ENCODE data around the gene RTN1.

RTN1 gene, protein sequence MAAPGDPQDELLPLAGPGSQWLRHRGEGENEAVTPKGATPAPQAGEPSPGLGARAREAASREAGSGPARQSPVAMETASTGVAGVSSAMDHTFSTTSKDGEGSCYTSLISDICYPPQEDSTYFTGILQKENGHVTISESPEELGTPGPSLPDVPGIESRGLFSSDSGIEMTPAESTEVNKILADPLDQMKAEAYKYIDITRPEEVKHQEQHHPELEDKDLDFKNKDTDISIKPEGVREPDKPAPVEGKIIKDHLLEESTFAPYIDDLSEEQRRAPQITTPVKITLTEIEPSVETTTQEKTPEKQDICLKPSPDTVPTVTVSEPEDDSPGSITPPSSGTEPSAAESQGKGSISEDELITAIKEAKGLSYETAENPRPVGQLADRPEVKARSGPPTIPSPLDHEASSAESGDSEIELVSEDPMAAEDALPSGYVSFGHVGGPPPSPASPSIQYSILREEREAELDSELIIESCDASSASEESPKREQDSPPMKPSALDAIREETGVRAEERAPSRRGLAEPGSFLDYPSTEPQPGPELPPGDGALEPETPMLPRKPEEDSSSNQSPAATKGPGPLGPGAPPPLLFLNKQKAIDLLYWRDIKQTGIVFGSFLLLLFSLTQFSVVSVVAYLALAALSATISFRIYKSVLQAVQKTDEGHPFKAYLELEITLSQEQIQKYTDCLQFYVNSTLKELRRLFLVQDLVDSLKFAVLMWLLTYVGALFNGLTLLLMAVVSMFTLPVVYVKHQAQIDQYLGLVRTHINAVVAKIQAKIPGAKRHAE

DNA sequence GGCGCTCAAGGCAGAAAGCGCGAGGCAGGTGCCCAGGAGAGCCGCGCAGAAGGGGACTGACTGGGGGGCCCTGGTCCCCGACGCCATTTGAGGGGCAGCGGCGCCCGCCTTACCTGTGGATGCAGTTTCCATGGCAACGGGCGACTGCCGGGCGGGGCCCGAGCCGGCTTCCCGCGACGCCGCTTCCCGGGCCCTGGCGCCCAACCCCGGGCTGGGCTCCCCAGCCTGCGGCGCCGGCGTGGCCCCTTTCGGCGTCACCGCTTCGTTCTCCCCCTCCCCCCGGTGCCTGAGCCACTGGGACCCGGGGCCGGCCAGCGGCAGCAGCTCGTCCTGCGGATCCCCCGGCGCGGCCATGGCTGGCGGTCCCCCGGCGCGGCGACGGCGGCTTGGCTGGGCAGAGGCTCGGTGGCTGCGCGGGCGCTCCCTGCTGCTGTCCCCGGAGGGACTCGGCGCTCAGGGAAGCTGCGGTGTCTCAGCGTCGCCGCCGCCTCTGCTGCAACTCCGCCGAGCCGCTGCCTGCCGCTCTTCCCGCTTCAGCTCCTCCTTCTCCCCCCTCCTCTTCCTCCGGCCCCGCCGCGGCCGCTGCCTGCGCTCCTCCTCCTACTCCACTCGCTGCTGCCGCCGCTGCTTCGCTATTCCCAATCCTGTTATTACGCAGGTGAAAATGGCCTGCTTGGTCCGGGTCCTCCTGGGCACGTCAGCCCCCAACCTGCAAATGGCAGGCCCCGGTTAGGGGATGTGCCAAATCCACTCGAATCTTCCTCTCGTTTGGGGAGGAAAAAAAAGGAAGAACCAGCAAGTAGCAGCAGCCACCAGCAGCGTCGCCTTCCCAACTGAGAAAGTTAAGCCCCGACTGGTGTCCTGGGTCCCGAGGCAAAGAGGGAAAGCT lies at the start of gene RTN1:
RTN1 (minus strand) TSS at position 500 of the 889 bp plus-strand sequence; CDS start at position 354, 146 bp downstream.
- peak; percentile 62 for DNase-seq

DNA sequence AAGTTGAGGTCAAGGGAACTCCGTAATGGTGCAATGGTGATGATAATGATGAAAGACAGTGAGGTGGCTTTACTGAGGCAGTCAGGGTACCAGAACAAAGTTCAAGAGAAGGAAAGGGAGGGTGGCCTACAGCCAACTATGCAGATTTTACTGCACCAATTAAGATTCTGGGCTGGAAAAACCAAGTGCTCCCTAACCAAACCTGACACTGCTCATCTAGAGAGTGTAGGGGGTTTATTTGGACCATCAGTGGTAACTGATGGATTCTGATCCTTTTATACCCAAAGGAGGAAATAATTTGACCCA lies 49.8 kb upstream of the RTN1 start:
- no peak for DNase-seq

GRCh38 chr14:59919570-59920377 lies 49.2 kb upstream of the RTN1 start, which contains the start of gene LRRC9:
TSS of gene LRRC9 (plus strand) at chr14:59920144.
- peak; percentile 71 for DNase-seq

DNA sequence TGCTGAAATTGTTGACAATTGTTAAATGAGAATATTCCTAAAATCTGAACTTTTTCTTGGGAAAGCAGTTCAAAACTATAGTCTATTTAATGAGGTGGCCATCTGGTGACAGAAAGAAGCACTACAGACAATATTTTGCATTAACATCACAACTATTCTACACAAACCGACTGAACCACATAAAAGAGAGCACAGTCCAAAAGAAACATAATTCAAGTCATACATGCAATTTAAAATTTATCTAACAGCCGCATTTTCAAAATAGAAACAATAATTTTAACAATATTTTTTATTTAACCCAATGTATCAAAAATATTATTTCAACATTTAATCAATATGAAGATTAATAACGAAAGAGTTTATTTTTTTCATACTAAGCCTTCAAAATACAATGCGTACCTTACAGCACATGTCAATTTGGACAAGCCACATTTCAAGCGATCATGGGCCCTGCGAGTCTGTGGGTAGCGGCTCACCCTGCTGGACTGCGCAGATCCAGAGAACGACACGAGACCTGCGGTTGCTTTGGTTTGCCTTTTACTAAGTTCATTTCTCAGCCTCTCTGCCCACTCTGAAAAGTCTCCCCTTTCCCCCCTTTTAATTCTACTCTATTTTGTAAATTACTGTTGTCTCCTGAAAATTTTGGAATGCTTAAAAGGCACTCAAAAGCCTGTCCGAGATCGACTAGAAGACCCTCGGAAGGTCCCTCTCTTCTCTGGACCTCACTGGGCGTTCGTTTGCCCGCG lies 48.4 kb upstream of the RTN1 start:
- DNase-seq: peak; percentile 6

- DNase-seq: no peak
Observed at GRCh38 chr14:59913187-59913586, 42.6 kb upstream of the RTN1 start.

DNA sequence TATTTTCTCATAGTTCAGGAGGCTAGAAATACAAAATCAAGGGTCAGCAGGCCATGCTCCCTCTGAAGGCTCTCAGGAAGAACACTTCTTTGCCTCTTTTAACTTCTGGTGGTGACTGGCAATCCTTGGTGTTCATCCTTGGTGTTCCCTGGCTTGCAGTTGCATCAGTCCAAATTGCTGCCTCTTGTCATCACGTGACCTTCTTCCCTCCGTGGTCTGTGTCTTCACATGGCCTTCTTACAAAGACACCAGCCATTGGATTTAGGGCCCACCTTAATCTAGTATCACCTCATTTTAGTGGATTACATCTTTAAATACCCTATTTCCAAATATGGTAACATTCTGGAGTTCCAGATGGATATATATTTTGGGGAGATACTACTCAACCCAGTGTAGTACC lies 41.9 kb upstream of the RTN1 start:
- no peak for DNase-seq

DNA sequence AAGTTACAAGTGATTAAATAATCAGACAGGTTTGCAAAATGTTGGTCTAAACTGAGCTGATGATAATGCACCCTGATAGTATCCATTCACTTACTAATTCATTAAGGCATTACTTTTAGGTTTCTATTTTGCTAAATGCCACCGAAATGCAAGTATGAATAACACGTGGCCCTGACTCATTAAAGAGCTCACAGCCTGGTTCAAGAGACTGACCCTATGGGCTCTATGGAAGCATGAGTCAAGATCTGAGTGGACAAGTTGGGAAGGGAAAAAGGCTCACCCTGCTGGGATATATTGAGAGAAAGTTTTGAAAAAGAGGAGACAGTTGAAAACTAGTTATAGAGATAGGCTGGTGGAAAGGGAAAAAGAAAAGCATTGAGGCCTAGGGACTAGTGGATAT lies 34.6 kb upstream of the RTN1 start:
- no peak for DNase-seq

- no peak for DNase-seq
Observed at GRCh38 chr14:59904184-59904583, 33.6 kb upstream of the RTN1 start.

DNA sequence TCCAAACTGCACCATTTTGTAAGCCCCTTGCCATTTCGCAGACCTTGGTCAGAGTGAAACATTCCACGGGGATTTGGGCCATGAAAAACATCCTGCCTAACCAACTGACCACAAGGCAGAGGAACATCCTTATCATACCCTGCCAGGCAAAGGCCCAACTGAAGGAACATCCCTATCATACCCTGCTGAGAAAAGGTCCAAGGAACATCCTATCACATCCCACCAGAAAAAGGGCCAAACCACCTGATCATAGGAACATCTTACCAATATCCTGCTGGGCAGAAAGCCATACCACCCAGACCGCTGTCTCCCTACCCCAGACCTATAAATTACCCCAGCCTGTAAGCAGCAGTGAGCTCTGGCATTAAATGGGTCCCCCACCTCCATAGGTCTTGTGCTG lies 30.0 kb upstream of the RTN1 start:
- no peak for DNase-seq

- peak; percentile 0 for DNase-seq
Observed at GRCh38 chr14:59897757-59898383, 27.3 kb upstream of the RTN1 start.

- no peak for DNase-seq
Observed at GRCh38 chr14:59895721-59896120, 25.1 kb upstream of the RTN1 start.

DNA sequence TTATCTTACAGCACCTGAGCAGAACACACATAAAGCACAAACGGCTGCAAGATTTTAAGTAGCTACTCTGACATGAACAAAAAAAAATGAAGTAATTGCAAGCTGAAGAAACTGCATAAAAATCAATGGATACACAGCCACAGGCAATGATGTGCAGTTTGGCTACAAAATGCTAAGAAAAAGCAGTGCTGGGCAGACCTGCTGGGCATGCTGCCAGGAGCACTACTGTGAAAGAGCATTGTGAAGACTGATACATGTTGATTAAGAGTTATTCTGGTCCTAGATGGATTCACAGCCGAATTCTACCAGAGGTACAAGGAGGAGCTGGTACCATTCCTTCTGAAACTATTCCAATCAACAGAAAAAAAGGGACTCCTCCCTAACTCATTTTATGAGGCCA lies 20.1 kb upstream of the RTN1 start:
- DNase-seq: no peak

- no peak for DNase-seq
Observed at GRCh38 chr14:59882957-59883356, 12.4 kb upstream of the RTN1 start.

DNA sequence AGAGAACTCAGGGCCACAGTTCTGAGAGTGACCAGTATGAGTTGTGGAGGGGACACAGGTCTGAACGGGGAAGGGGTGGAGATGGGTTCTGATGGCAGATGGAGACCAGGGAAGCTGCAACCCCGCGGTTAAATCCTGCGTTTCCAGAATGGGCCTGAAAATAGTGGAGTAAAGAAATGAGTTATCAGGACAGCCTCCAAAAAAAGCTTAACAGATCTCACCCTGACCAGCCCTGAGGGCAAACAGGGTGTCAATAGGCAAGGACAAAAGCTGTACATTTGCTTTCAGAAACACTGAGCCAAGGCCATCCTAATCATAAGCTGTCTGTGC lies 555 bp upstream of the RTN1 start:
- DNase-seq: no peak

GRCh38 chr14:59869381-59870255 lies 958 bp downstream of the RTN1 start:
- DNase-seq: no peak

- no peak for DNase-seq
Observed at GRCh38 chr14:59868021-59868420, 2.6 kb downstream of the RTN1 start.

DNA sequence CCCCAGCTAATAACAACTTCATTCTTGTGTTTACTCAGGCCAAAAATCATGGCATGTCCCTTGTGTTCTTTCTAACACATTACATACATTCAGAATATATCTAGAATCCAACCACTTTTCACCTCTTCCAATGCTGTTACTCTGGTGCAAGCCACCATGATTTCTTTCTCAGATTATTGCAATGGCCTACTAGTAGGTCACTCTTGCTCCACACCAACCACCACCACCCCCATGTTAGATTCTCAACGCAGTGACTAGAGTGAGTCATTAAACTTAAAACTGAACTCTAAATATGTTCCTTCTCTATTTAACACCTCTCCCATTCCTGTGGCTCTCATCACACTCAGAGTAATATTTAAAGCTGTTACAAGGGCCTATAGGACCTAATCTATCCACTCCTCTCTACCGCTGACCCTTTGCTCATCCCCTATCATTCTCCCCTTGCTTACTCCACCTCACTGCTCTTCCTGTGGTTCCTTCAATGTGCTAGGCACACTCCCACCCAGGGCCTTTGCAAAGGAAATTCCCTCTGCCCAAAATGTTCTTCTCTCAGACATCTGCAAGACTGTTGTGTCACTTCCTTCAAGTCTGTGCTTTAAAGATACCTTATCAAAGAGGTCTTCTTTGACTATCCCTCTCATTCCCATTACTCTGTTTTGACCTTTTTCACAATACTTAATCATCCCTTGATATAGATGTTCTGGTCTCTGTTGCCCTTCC lies 6.6 kb downstream of the RTN1 start:
- no peak for DNase-seq

GRCh38 chr14:59857328-59857727 lies 13.2 kb downstream of the RTN1 start:
- no peak for DNase-seq

DNA sequence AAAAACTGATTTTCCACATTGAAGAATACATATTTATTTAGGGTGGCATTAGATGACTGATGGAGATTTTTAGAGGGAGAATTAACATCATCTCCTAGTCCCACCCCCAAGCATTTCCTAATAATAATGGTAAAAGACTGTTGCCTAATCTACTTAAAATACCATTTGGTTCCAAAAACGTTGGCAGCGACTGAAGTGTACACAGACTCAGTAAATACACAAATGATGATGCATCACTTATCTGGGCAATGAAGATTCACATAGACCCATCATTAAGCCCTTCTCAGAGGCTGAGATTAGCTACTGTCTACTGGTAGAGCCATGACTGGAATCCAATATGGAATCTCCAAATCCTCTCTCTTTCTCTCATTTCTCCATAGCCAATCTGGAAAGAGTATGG lies 18.2 kb downstream of the RTN1 start:
- DNase-seq: no peak

DNA sequence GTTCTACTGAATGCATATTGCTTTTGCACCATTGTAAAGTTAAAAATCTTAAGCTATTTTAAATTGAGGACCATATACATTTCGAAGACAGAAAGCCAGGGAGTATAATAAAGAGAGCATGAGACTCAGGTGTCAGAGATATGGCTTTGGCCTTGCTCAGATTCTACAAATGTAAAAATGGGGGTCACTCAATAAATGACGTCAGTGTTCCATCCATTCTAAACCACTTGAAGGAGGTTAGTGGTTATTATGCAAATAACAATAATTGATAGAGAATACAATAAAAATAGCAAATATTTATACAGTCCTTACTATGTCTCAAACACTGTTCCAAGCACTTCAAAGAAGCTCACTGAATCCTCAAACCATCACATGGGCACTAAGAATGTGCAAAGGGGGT lies 20.1 kb downstream of the RTN1 start:
- DNase-seq: no peak

All from DMS153 (cell line).